NT2/D1 (cell line): ENCODE results near the gene LAMTOR5.
"Not testable (repeated sequence)": the region's sequence is repeated elsewhere in the genome, so short reads cannot be mapped to it uniquely, and the experiment has no call there.

Experiments used
- SUZ12 ChIP-seq: IDR thresholded peaks from 2 replicates; pipeline ENCODE4 v1.6.1; 2011; ENCODE audit not compliant: insufficient read length, insufficient read depth; ENCODE audit errors: extremely low read depth
- ZNF274 ChIP-seq: IDR thresholded peaks from 2 replicates; pipeline ENCODE4 v1.6.1; 2011; ENCODE audit warnings: mild to moderate bottlenecking, low read depth, low read length

- TF ChIP-seq SUZ12, ZNF274: not testable (repeated sequence)
Observed at GRCh38 chr1:110437645-110438299, 30.3 kb upstream of the LAMTOR5 start.
